Hematopoietic multipotent progenitor cell (in vitro differentiated cells): ENCODE measurements around the gene SYNE3. TPM values are rescaled to one million over a fixed set of nuclear protein-coding genes. Genes with fewer than 3 reads are reported as not detected.

Experiments
- DNase-seq, 3 donors: peaks; one replicate each; pipeline ENCODE4 v3.0.0-alpha.2; 2011 to 2015; ENCODE audit warnings: low read depth in 2 of 3, low spot score in 2 of 3
- small RNA-seq: library from RNA; depleted of rRNA; stranded (forward); fragments of <200 nt; gene quantifications from one replicate; pipeline ENCODE3, GENCODE V24; 2012
- total RNA-seq: library from RNA; depleted of rRNA; stranded (reverse); fragments of >200 nt; gene quantifications from one replicate; pipeline ENCODE4 v1.2.3, GENCODE V29; 2012

Gene SYNE3
- total RNA-seq, 1 donor = 15.1 TPM

DNA sequence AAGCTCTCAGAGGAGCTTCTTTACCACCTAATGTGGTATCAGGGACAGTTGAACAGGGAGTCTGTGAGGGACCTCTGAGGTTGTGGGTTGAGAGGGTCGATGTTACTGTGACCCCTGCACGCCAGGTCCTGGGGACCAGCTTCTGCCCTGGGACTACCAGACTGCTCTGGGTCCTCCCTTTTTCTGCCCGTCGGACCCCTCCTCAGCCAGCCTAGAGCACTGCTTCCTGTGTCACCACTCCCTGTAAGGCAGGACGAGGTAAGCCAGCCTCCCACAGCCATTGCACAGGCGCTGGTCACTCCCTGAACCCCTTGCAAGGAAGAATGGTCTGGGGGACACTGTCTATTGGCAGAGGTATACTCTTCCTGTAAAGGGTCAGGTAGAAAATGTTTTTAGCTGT is 38.1 kb downstream of the SYNE3 start:
- DNase-seq = no peak

DNA sequence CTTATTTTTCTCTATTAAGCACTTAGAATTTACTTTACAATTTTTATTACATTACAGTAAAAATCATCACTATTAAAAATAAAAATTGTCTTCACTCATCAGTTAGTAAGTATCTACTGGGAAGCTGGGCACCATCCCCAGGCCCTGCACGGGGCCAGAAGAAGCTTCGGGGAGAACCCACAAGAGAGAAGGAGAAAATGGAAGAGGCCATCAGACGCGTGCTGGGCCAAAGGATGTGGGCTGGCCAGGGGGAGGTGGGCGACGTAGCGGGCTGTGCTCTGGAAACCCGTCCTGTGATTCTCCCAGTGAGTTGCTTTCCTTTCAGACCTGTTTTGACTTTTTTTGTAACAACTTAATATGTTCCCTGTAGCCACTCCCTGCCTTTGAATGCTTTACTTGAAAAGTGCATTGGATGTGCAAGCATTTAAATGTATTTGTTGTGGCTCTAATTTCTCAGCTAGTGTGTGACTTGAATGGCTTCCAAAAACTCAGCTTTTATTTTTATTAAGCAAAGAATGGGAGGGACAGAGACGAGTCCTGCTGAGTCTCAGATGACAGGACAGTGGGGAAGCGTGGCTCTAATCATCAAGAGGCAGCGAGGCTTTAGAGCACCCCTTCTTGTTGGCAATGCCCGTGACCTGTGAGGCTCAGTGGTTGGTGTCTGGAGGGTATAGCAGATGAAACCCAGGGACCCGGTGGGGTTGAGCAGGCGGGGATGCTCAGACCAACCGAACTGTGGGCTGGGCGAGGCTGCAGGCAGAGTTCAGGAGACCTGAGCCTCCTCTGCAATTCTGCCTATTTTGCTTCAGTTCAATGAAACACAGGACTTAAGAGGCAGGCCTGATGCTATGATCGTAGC is 38.8 kb downstream of the SYNE3 start:
- DNase-seq = no peak

DNA sequence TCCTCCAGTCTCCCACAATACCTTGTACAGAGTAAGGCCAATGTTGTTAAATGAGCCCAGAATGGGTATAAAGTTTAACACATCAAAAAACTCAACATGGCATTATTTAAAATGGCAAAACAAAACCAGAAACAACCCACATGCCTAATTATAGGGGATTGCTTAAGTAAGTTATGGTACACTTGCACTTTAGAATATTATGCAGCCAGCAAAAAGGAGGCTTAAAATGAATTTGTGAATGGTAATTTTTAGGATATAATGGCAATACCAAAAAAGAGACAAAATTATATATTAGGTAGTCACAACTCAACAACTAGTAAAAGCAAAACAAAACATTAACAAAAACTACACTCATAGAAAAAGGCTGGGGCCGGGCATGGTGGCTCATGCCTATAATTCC is 39.7 kb downstream of the SYNE3 start:
- DNase-seq = no peak

DNA sequence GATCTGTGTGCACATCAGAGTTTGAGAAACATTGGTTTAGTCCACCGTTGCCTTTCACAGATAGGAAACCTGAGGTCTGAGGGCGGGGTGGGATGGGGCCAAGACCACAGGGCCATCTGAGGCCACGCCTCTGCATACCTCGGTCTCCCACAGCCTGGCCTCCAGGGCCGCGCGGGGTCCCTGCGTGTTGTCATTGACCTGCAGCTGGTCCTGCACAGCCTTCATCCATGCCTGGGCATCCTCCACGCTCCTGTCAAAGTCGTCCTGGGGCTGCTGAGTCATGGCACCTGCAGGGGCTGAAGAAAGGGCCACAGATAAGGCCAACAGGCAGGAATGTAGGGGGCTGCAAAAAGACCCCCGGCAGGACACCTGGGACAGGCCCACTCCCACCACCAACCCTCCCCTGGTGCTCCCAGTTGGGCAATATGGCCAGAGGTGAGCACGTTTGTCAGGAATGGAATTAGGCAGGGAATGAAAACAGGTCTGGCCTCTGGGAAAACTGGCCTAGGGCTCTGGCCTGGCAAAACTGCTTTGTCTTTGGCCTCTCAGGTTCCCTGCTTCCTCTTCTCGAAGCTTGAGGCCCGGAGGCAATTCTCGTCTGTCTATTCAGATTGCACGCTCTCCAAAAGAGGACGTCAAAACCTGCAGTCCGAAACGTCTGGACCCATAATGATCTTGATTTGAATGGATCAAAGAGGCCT is 40.8 kb downstream of the SYNE3 start:
- DNase-seq = no peak

DNA sequence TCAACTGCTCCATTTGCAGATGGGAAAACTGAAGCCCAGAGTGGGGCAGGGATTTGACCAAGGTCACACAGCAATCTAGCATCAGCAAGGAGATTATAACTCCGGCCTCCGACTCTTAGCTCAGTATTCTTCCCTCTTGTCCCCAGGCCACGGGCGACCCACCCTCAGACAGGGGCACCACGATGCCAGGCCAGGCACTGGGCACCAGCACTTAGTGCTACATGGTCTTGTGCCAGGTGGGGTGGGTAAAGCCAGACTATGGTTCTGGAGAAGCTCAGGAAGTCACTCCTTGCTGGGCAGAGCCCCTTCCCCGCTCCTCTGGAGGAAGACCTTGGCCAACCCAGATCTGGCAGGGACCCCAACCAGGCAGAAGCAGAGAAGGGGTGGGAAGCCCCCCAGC is 41.5 kb downstream of the SYNE3 start:
- no peak for DNase-seq

DNA sequence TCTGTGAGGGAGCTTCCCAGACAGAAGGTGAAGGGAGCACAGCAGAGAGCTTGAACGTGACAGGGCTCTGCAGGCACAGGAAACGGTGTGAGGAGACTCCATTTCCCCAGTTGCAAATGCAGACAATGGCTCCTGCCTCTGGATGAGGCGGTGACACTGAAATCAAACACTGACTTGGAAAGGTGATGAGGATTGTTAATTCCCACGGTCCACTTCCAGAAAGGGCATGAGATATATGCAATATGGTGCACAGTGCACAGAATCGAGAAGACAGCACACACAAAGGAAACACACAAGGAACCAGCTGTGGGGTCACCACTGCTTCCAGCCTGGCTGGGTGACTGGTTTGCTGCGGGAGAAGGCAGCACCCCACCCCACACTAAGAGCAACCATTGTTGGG is 42.0 kb downstream of the SYNE3 start:
- no peak for DNase-seq

DNA sequence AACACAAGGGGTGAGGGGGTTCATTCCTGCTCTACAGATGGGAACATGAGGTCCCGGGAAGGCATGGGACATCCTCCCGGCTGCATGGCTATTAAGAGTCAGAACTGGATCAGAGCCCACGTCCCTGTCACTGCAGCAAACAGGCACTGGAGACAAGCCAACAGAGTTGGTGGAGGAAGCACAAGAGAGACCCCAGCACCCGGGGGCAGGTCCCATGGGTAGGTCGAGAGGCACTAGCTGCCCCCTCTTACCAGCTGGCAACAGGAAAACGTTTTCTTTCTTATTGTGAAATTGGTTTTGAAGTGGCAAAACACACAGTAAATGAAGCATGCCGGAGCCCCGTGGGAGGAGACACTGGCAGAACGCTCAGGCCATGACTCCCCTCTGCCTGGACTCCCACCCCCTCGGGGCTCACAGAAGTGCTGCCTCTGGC is 43.6 kb downstream of the SYNE3 start:
- no peak for DNase-seq

DNA sequence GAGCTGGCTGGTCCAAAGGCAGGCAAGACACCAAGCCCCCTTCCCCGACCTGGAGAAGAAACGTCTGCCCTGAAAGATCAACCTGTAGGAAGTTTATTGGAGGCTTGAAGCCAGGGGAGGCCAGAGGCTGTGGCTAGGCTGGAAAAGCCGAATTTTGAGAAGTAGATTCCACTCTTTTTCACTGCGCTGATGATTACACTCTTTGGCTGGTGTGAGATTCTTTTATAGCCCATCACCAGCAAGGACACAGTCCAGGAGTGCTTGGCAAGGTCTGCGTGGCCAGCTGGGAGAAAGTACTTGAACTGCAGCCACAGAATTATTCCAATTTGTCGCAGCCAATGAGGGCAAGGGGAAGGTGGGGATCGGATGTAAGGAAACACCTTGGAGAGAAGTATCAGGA is 45.0 kb downstream of the SYNE3 start:
- no peak for DNase-seq

DNA sequence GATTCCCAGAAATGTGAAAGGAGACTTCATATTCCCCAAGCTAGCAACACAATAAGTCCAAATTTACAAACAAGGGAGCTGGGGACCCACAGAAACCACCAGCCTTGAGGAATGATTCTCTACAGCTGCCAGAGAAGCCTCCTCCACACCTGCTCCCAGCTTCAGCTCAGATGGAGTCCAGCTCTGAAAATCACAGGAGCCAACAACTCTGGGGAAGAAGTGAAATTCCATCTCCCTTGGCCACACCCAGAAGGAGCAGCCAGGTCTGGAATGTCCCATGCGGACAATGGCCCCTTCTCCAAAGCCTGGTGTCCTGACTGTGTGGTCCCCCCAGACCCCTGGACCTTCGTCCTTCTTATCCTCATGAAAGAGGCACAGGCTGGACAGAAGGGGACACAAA is 45.4 kb downstream of the SYNE3 start:
- no peak for DNase-seq

DNA sequence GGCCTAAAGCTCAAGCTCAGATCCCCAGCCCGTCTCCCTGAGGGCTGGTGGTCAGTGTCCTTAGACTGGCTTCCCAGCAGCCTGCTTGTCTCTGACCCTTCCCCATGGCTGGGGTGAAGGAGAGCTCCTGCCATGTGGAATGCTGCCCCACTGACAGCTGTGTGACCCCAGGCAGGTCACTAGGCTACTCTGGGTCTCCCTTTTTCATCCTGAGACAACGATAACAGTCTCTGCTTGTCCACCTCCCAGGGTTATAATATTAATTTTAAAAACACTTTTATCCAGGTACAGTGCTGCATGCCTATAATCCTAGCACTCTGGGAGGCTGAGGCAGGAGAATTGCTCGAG is 47.3 kb downstream of the SYNE3 start:
- no peak for DNase-seq

DNA sequence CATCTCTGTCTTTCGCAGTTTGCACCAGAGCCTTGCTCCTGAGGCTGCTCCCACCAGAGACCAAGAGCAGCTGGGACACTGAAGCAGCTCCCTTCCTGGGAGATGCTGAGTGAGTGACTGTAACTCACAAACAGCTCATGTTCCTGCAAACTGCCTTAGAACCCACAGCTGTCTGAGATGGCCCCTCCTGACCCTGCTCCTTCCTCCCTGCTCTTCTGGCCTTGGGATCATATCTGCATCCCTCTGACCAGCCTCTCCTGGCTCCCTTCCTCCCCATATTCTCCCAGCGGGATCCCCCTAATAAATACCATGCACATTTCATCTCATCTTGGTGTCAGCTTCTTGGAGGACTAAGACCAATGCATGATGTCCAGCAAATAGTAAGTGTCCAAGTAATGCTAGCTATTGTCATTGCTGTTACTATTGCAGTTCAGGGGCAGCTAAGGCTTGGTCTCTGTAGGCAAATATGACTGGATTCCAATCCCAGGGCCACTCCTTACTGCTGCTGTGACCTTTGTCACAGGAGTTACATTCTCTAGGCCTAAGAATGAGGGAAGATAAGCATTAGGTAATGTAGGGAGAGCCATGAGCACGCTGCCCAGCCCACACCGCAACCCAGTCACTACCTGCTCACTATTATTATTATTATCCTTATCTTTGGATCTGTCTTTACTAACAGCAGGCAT is 47.9 kb downstream of the SYNE3 start:
- DNase-seq = no peak

DNA sequence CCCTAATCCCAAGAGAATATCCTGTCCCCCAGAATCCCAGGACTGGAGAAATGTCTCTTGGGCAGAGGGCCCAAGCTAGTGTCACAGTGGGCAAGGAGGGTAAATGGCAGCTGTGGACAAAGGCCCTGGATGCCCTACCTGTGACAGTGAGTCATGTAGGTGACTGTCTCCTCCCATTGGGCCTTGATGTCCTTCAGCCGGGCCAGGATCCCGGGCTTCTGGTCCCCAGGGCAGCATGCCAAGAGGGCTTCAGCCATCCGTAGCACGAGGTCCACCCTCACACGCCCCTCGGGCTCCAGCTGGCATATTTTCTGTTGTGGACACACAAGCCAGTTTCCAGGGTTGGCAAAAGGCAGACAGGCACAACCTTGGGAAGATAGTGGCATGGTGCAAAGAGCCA is 48.8 kb downstream of the SYNE3 start:
- DNase-seq = no peak

DNA sequence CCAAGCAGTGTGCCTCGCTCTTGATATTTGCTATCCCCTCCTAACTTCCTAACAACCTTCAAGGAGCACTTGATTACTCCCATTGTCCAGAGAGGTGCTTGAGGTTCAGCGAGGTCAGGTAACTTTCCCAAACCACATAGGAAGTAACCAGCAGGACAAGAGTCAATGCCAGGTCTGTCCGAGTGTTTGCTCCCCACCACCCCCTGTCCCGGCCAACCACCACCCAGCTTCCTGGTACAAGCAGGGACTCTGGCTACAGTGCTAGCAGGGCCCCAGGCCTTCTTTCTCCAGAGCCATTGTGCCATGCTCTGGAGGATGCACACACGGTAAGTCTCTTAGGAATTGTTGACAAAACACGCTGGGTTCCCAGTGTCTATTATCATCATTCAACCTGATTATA is 49.2 kb downstream of the SYNE3 start:
- no peak for DNase-seq

Small RNAs within 50 kb of the gene (small RNA-seq; reads per million reads assigned to genes)
- 688 reads per million, percentile 99 among the genes with 10 or more reads in this experiment for gene SCARNA13

Other genes starting within 250 kb of the SYNE3 start
- 1.9 TPM for gene CLMN, start 196.7 kb downstream of the SYNE3 start, total RNA-seq
- gene GLRX5, start 18.4 kb upstream of the SYNE3 start, total RNA-seq = 15.1 TPM
- not detected for gene TCL1B, start 169.8 kb upstream of the SYNE3 start, total RNA-seq
- 8.3 TPM for gene TCL1A, start 197.5 kb upstream of the SYNE3 start, total RNA-seq